Measurements from ENCODE around the gene NUP42. TPM values are rescaled to one million over a fixed set of nuclear protein-coding genes. Genes with fewer than 3 reads are reported as not detected.

Gene NUP42
- total RNA-seq, 1 experiment from 2014 or later: 36.5 TPM

GRCh38 chr7:23247603-23248335, 65.9 kb downstream of the NUP42 start:
- Histone ChIP-seq H3K14ac (ENCODE audit: insufficient read depth, low read length) (peak overlapping the region; percentile 79), H3K79me1 (ENCODE audit: insufficient read depth, low read depth, low read length, poor library complexity, severe bottlenecking) (no peaks in the 10 kb centered on the region), H3K79me2 (ENCODE audit: insufficient read depth, low read length) (no peaks in the 10 kb centered on the region), H2BK15ac (ENCODE audit: low read depth, low read length) (no peak overlapping the region), H2BK20ac (ENCODE audit: low read depth, low read length, poor library complexity, severe bottlenecking) (no peak overlapping the region), H2BK120ac (ENCODE audit: low read depth, low read length, poor library complexity, severe bottlenecking) (no peak overlapping the region), H3K9me3 (ENCODE audit: control insufficient read depth, low read depth, low read length) (no peaks in the 10 kb centered on the region), H4K5ac (ENCODE audit: insufficient read length, low read depth, low read length) (no peak overlapping the region), H3K27ac (ENCODE audit: insufficient read length, low read depth, low read length) (no peak overlapping the region), H4K8ac (replicated peaks; ENCODE audit: insufficient read length, low read depth, low read length) (no peak overlapping the region), H3K23ac (ENCODE audit: insufficient read length, low read depth, low read length) (no peak overlapping the region), H3K4me1 (ENCODE audit: insufficient read depth, low read length) (no peaks in the 10 kb centered on the region), H4K20me1 (ENCODE audit: control insufficient read depth, insufficient read depth, insufficient read length) (no peaks in the 10 kb centered on the region), H2BK5ac (ENCODE audit: insufficient read length, low read length) (no peak overlapping the region), H4K91ac (ENCODE audit: insufficient read length, low read depth, low read length) (no peak overlapping the region), H3K9ac (ENCODE audit: extremely low read depth, insufficient read length, low read length) (no peak overlapping the region), H3K18ac (ENCODE audit: insufficient read length, low read depth, low read length) (no peak overlapping the region), H2AK5ac (ENCODE audit: insufficient read length, low read length) (no peak overlapping the region), H3K4ac (ENCODE audit: low read depth, low read length) (no peak overlapping the region), H2AFZ (ENCODE audit: low read length) (peak overlapping the region; percentile 4), H3K23me2 (ENCODE audit: insufficient read length, low read depth, low read length, poor library complexity, severe bottlenecking) (no peaks in the 10 kb centered on the region), H3K4me2 (ENCODE audit: insufficient read depth, insufficient read length, low read length) (no peak overlapping the region), H3K56ac (ENCODE audit: insufficient read length, low read depth, low read length) (no peak overlapping the region), H3K27me3 (ENCODE audit: insufficient read depth, low read length) (no peaks in the 10 kb centered on the region), H2BK12ac (ENCODE audit: insufficient read length, low read depth, low read length) (no peak overlapping the region), H3T11ph (ENCODE audit: low read length) (no peak overlapping the region)
- WGBS (ENCODE audit: extremely low coverage, insufficient read length, low lambda C conversion rate): no CpG with 5 or more reads among the region's 53 CpGs
- Mint-ChIP-seq H3K9me3 (peaks cover 0 to 4% of the 10 kb centered on the region in 2 experiments; a peak in 1 of 5 replicates), H3K36me3 (ENCODE audit: insufficient read depth in 1 of 3, low read depth in 3 of 3) (no peaks in the 10 kb centered on the region), H3K27me3 (ENCODE audit: low read depth) (peaks cover 5% of the 10 kb centered on the region; the same call in 1 of the 2 replicates), H3K4me1 (peaks cover 0 to 5% of the 10 kb centered on the region in 2 experiments; a peak in 2 of 4 replicates), H3K27ac (no peak overlapping the region), H3K4me3 (no peak overlapping the region)
- no peak for TF ChIP-seq CTCF (conservative IDR thresholded peaks at IDR 0.05)
- DNase-seq: peak; percentile 52
